GM19025 (cell line): Measurements from ENCODE around the gene USP30.
"Not testable (repeated sequence)": the region's sequence is repeated elsewhere in the genome, so short reads cannot be mapped to it uniquely, and the experiment has no call there.

Experiments
- ATAC-seq: cut with Tn5 transposase; IDR thresholded peaks from one replicate; pipeline ENCODE4 v1.9.1; 2021; ENCODE audit warnings: mild to moderate bottlenecking, low read depth, moderate library complexity; ENCODE audit not compliant: unreplicated experiment

The USP30 gene

GRCh38 chr12:109049794-109050193 lies 2.6 kb upstream of the USP30 start:
- ATAC-seq = not testable (repeated sequence)

- ATAC-seq = no peak
Measured at GRCh38 chr12:109052097-109052413, 321 bp upstream of the USP30 start.

GRCh38 chr12:109053382-109054123 lies 1.2 kb downstream of the USP30 start:
- ATAC-seq = peak; percentile 39

- ATAC-seq = not testable (repeated sequence)
Measured at GRCh38 chr12:109054124-109054513, 1.7 kb downstream of the USP30 start.

GRCh38 chr12:109054520-109054919 lies 2.1 kb downstream of the USP30 start:
- ATAC-seq = no peak

GRCh38 chr12:109056891-109057290 lies 4.5 kb downstream of the USP30 start:
- no peak for ATAC-seq

- ATAC-seq = no peak
Measured at GRCh38 chr12:109057376-109057775, 5.0 kb downstream of the USP30 start.

- ATAC-seq = no peak
Measured at GRCh38 chr12:109058773-109059172, 6.4 kb downstream of the USP30 start.

GRCh38 chr12:109064143-109064542 lies 11.8 kb downstream of the USP30 start:
- no peak for ATAC-seq

GRCh38 chr12:109065154-109065852 lies 12.9 kb downstream of the USP30 start:
- ATAC-seq = no peak

GRCh38 chr12:109065853-109066193 lies 13.4 kb downstream of the USP30 start:
- no peak for ATAC-seq

- no peak for ATAC-seq
Measured at GRCh38 chr12:109069307-109070271, 17.2 kb downstream of the USP30 start.

GRCh38 chr12:109074866-109075265 lies 22.5 kb downstream of the USP30 start:
- no peak for ATAC-seq

- ATAC-seq = no peak
Measured at GRCh38 chr12:109082751-109083150, 30.4 kb downstream of the USP30 start.

- ATAC-seq = no peak
Measured at GRCh38 chr12:109084425-109084824, 32.0 kb downstream of the USP30 start.

- ATAC-seq = no peak
Measured at GRCh38 chr12:109085590-109085989, 33.2 kb downstream of the USP30 start.

GRCh38 chr12:109087250-109087649 lies 34.9 kb downstream of the USP30 start:
- no peak for ATAC-seq

GRCh38 chr12:109088818-109089217 lies 36.4 kb downstream of the USP30 start:
- no peak for ATAC-seq

GRCh38 chr12:109089683-109090082 lies 37.3 kb downstream of the USP30 start:
- ATAC-seq = no peak

GRCh38 chr12:109092497-109093021 lies 40.2 kb downstream of the USP30 start:
- ATAC-seq = no peak
